ENCODE measurements around the gene GAK.

Gene GAK

DNA sequence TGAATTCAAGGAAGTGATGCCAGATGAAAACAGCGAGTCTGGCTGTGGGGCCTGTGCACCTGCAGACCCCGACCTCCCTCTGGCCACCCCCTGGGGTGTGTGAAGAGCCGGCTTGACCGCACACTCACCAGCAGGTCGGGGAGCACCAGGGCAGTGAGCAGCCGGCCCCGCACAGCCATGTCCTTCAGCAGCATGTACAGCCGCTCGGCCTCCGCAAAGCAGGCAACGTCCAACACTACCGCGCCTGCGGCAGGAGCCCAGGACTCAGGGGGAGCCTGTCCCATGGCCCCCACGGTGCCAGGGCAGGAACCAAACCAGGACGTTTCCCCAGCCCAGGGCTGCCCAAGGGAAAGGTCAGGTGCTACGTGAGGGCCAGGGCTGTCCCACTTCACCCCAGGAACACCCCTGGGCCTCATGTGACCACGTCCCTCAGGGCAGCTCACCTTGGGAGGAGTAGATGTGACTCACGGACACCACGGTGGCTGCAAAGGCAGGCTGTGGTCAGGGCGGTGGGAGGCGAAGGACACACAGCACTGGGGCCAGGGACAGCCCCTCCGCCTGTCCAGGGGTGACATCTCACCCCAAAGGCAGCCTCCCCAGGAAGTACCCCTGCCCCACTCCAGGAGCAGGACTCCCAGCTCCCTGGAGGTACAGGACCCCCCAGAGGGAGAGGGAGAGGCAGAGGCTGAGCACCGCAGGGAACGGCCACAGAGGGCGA is 33.1 kb upstream of the GAK start:
- TF ChIP-seq MYC (IDR thresholded peaks at IDR 0.05; ENCODE audit: low read depth, low read length) (no peak), POLR2A (IDR thresholded peaks at IDR 0.05; ENCODE audit: extremely low read depth, insufficient read length) (no peak), CTCF (IDR thresholded peaks at IDR 0.05; ENCODE audit: low read depth, low read length) (no peak)
- TF ChIP-seq, protein P1, sequence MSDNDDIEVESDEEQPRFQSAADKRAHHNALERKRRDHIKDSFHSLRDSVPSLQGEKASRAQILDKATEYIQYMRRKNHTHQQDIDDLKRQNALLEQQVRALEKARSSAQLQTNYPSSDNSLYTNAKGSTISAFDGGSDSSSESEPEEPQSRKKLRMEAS (IDR thresholded peaks at IDR 0.05; ENCODE audit: low read depth, low read length), result no peak
- no peak overlapping the region for H3K4me3 ChIP-seq (ENCODE audit: low read depth, low read length)
- DNase-seq (ENCODE audit: low read depth), result no peak

GRCh38 chr4:964346-965025 is 32.4 kb upstream of the GAK start:
- no peak for DNase-seq (ENCODE audit: low read depth)

DNA sequence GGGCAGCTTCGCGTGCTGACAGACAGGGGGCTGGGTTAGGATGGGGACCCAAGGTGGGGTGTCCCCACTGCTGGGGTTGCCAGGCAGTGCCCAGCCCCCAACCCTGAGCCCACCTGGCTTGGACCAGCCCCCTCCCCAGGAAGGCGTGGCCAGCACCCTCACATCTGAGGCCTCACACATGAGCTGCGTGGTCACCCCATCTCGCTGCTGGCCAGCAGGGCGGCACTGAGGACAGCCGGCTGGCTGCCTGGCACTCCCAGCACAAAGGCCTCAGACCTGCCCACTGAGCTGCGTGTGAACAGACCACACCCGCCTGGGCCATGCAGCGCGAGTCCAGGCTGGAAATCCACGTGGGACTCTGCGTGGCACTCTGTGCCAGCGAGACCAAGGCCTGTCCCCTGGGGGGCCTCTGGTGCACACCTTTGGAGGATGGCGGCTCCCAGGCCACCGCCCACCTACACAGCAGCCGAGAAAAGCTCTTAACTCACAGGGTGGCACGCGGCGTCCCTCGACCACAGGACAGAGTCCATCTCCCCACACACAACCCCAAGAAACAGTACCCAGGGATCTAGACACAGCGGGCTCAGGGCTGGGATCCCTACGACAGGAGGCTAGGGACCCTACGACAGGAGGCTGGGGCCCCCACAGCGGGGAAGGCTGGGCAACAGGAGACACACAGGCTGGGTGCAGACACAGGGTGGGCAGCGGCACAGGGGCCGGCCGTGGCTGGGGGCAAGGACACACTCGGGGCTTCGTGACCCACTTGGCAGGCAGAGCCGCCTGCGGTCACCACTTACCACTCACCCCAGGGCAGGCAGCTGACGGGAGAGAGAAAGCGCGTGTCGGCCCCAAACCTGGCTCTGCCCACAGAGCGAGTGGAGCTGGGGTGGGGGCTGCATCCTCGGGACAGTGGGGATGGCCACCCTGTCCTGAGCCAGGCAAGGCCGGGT is 31.4 kb upstream of the GAK start:
- H3K4me3 ChIP-seq (ENCODE audit: low read depth, low read length), result no peak overlapping the region
- TF ChIP-seq MYC (IDR thresholded peaks at IDR 0.05; ENCODE audit: low read depth, low read length) (no peak), POLR2A (IDR thresholded peaks at IDR 0.05; ENCODE audit: extremely low read depth, insufficient read length) (no peak)
- DNase-seq (ENCODE audit: low read depth), result no peak

More at GRCh38 chr4:964346-965025, 32.4 kb upstream of the GAK start:
- no peak overlapping the region for H3K4me3 ChIP-seq (ENCODE audit: low read depth, low read length)
- TF ChIP-seq POLR2A (IDR thresholded peaks at IDR 0.05; ENCODE audit: extremely low read depth, insufficient read length), result no peak
- TF ChIP-seq MYC (IDR thresholded peaks at IDR 0.05; ENCODE audit: low read depth, low read length), result no peak

DNA sequence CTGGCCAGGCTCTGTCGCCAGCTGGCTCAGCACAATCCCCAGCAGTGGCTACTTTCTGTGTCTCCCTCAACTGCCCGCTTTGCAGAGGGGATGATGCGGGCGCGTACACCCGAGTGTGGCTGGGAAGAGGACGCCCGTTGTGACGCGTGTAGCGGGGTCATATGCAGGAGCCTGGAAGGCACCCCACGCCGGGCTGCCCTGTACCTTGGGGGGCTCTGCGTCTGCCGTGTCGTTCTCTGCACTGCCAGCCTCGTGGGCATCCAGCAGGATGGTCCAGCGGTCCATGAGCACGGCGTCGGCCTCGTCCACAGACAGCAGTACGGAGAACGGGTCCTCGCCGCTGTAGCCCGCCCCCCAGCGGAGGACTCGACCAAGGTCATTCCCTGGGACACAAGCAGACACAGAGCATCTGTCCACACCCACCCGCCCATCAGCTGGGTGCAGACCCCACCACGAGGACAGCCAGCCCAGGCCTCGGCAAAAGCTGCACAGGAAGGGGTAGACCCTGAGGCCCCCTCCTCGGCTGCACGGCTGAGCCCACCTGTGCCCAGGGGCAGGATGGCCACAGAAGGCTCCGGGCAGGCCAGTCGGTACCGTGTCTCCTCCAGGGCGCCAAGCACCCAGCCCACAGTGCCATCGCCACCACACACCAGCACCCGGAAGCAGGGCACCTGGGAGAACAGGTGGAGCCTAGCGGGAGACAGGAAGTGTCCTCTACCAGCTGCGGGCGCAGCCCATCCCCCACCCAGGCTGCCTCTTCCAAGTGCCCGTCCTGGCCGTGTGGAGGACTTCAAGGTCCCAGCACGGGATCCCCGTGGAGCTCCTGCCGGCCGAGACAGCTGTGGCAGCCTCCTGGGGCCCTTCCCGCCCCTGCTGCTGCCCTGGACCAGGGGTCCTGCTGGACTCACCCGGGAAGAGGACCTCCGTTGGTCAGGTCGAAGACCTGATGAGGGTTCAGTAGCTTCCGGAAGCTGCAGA is 30.4 kb upstream of the GAK start:
- no peak overlapping the region for H3K4me3 ChIP-seq (ENCODE audit: low read depth, low read length)
- TF ChIP-seq, protein P1 (IDR thresholded peaks at IDR 0.05; ENCODE audit: low read depth, low read length), result no peak
- TF ChIP-seq CTCF (IDR thresholded peaks at IDR 0.05; ENCODE audit: low read depth, low read length), result no peak
- TF ChIP-seq MYC (IDR thresholded peaks at IDR 0.05; ENCODE audit: low read depth, low read length), result no peak
- TF ChIP-seq POLR2A (IDR thresholded peaks at IDR 0.05; ENCODE audit: extremely low read depth, insufficient read length), result no peak
- no peak for DNase-seq (ENCODE audit: low read depth)

- TF ChIP-seq, protein P1 (IDR thresholded peaks at IDR 0.05; ENCODE audit: low read depth, low read length), result no peak
- no peak for TF ChIP-seq CTCF (IDR thresholded peaks at IDR 0.05; ENCODE audit: low read depth, low read length)
- no peak for TF ChIP-seq MYC (IDR thresholded peaks at IDR 0.05; ENCODE audit: low read depth, low read length)
- TF ChIP-seq POLR2A (IDR thresholded peaks at IDR 0.05; ENCODE audit: extremely low read depth, insufficient read length), result no peak
- no peak for DNase-seq (ENCODE audit: low read depth)
- no peak overlapping the region for H3K4me3 ChIP-seq (ENCODE audit: low read depth, low read length)
Measured at GRCh38 chr4:961351-962230, 29.5 kb upstream of the GAK start.

All from NB4 (cell line).